IPS DF 4.7 (cell line): ENCODE measurements around the gene ATG5.
"Not testable (repeated sequence)": the region's sequence is repeated elsewhere in the genome, so short reads cannot be mapped to it uniquely, and the experiment has no call there.

Experiments
- DNase-seq: peaks from one replicate; pipeline ENCODE4 v3.0.0-alpha.2; 2013; ENCODE audit warnings: low spot score; ENCODE audit errors: extremely low read depth

The ATG5 gene

DNA sequence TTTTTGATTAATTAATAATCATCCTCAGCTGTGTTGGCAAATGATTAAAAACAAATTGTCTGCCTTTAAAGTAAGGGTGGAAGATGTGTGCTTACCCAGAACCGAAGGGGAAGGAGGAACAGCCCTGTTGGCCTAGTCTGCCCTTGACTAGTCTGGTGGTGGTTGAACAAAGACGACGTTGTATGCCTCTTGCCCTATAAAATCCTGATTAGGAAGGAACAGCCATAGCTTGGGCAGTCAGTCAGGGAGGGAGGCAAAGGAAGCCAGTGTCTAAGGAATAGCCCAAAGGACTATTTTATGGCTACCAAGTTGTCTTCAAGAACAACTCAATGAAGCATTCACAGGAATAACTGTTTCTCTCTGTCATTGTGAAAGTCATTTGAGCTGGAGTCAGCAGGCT, 168.7 kb downstream of the ATG5 start:
- no peak for DNase-seq

DNA sequence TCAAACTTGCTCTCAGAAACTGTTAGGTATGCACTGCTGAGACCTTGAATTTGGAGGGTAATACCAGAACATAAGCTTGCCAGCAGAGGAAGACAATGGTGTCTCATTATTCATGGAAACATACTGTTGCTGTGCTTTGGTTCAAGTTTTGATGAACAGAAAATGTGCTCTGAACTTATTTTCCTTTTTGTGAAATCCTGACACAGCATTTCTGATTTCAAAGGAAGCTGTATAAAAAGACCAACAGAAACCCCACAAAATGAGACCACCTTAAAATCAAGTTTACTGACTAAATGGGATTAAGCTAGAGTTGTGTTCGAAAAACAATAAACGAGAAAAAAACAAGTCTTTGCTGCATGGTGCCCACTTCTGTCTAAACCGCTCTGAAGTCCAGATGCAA, 169.1 kb downstream of the ATG5 start:
- no peak for DNase-seq

DNA sequence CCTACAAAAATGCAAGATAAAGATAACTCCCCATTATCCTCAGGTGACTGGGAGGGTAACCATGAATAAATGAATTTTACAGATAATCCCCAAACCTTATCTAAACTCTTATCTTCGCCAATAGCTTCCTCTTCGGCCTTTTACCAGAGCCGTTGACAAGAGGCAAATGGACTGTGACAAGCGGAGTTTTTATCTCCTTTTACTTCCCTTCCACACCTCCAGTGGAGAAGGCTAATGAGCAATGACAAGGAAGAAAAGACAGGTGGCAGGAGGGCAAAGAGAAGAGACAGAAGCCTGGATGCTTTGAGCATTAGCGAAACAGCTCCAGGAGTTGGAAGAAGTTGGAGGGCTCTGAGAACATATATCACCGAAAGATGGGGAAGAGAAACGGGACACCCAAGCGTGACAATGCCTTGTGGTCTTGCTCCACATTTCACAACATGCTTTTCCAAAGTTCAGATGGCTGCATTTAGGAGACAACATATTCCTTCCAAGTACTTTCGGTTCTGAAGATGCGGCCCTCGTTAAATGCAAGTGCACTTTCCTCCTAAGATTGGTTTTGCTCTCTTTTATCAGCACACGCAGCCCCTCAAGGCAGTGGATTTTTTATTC, 170.2 kb downstream of the ATG5 start:
- DNase-seq, result no peak

DNA sequence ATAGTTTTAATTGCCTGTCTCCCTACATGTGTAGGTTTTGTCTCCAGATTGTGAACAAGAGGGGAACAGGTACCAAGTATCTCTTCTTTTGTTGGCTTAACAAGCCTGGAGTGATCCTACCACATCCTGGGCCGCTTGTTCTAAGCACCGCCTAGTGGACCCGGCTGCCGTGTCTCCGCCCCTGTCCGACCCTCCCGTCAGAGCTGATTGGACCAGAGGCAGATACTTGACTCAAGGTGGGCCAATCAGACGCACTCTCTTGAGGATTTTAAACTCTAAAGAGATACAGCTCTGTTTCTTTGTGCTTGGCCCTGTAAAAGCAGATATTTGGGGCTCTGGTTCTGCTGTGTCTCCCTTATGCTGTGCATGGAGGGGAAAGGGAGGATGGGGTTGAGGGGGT, 171.2 kb downstream of the ATG5 start:
- no peak for DNase-seq

DNA sequence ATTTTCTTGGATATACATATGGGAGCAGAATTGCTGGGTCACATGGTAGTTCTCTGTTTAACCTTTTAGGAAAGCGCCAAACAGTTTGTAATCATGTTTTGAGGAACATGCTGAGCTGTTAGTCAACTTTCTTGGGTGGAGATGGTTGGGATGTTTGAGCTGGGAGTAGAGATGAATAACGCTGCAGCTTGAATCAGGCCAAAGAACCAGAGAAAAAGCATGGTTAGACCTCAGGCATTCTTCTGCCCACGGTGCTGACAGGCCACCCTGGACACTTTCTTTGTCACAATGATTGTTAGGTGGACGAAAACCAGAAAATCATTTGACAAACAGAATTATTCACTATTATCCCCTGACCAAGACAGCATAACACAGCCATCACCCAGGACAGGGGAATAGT, 172.6 kb downstream of the ATG5 start:
- no peak for DNase-seq

DNA sequence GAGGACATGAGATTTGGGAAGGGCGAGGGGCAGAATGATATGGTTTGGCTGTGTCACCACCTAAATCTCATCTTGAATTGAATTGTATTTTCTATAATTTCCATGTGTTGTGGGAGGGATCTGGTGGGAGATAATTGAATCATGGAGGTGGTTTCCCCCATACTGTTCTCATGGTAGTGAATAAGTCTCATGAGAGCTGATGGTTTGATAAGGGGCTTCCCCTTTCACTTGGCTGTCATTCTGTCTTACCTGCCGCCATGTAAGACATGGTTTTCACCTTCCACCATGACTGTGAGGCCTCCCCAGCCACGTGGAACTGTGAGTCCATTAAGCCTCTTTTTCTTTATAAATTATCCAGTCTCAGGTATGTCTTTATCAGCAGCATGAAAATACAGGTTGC, 173.1 kb downstream of the ATG5 start:
- DNase-seq, result not testable (repeated sequence)

DNA sequence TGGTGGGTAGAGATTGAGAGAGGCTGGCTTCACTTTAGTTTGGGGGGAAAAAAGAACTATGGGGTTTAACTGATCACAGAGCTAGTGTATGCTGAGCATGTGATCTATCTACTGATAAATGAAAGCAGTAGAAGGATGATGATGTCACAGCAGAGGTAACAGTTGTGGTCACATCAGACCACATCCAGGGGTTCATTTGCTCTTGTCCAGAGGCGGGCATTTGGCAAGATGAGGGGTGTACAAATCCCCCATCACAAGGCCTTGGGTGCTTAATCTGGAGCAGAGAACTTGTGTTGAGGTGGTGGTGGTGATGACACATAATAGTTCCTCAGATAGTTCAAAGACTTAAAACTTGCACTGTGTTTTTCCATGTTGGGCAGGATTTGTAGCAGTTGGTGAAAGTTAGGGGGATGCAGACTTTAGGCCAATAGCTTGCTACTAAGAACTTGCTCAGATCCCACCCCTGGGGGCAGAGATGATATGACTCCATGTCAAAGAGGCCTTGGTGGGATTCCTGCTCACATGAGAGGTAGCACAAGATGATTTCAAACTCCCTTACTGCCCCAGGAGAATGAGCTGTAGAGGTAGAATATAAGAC, 176.0 kb downstream of the ATG5 start:
- no peak for DNase-seq

DNA sequence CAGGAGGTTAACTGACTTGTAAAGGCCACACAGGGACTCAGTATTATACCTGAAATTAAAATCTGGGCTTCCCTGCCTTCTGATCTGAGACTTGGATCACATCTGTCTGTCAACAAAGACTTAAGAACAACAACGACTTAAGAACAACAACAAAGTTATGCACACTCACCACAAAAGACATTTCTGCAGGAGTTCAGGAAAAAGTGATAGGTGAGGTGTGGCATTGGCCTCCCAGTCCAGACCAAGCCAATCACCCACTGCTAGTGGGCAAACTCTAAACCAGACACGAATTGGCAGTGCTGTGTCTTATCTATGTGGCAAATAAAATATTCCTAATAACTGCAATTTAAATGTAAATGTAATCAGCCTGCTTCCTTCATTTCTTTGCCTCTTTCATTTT, 178.1 kb downstream of the ATG5 start:
- DNase-seq, result no peak

DNA sequence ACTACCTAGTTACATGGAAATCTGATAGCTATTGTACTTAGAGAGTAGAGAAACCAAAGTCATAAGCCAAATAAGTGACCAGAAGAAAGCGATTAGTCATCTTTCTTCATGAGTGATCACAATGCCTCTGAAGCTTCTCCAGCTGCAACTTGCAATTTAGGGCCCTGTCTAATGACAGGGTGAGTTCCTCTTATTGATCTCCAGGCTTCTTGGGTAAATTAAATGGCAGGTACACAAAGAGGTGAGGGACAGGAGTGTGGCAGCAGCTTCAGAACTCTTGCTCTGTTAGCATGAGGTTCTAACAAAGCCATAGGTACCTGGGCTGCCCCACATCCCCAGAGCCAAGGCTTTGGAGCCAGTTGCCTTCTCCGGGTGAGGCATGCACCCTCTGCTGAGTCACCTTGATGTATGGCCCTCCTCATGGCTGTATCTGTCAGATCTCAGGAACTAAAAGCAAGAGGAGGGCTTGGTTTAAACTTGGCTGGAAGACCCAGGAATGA, 178.7 kb downstream of the ATG5 start:
- DNase-seq, result no peak

DNA sequence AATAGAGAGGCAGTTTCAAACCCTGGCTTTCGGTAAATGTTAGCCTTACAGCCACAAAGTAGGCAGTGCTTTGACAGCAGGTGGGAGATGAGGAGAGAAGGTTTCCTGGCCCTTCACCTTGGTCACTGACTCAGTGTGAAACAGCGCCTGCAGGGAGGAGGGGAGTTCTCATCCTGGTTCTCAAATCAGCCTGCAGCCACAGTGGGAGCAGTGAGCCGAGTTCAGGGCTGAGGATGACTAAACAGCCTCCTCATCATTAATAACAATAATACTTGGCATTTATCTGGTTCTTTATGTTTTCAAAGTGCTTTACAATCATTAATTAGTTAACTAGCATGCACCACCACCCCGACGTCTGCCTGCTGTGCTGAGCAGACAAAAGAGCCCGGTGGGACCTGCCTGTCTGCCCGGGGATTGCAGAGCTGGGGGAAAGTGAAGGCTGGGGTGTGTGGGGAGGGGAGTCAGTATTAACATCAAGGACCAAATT, 179.8 kb downstream of the ATG5 start:
- no peak for DNase-seq

DNA sequence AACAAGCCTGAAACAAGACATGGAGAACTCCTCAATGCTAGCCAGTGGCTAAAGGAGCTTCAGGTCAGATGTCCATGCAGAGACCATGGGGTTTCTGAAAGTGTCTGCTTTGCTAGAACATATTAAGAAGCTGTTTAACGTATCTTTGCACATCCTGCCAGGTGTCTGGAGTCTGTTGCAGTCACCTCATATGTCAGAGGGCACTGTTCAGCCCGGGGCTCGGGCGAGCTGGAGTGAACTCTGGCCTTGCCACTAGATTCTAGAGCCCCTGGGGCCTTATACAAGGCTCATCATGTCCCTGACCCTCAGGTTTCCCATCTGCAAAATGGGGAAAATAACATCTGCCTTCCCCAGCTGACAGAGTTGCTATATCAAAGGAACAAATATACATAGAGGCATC, 180.4 kb downstream of the ATG5 start:
- no peak for DNase-seq

DNA sequence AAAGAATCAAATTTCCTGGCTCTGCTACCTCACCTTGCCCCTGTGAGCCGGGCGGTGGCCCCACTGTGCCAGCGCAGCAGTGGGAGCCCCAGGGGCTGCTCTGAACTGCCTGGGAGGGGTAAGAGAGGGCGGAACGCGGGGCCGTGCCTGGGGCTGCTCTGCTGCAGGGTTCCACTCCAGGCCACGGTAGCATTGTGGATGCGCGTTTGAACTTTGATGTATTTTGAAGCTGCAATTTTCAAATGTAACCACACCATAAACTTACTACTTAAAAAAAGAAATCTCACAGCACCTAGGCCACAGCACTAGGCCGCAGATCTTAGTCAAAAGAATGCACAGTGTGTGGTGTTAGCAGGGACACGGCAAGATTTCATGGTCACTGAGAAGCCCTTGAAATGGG, 181.9 kb downstream of the ATG5 start:
- DNase-seq, result no peak

DNA sequence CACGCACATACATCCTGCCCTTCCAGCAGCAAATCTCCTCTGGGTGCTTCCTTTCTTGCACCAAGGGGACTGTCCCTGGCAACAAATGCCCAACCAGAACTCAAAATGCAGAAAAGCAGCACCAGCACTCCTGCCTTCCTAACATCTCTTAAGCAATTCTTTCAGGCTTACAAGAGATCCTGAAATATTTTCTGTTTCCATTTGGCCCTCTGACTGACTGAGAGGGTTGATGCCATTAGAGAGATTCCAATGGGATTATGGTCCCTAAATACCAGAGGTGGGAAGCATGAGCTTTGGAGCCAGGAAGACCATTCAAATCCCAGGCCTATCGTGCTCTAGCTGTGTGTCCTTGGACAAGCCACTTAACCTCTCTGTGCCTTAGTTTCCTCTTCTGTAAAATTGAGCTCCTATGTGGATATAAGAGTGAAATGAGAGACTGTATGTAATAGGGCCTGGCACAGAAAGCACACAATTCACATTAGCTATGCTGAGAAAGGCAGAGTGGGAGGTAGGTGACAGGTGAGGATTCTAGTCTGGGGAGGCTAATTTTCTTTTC, 182.6 kb downstream of the ATG5 start:
- no peak for DNase-seq

DNA sequence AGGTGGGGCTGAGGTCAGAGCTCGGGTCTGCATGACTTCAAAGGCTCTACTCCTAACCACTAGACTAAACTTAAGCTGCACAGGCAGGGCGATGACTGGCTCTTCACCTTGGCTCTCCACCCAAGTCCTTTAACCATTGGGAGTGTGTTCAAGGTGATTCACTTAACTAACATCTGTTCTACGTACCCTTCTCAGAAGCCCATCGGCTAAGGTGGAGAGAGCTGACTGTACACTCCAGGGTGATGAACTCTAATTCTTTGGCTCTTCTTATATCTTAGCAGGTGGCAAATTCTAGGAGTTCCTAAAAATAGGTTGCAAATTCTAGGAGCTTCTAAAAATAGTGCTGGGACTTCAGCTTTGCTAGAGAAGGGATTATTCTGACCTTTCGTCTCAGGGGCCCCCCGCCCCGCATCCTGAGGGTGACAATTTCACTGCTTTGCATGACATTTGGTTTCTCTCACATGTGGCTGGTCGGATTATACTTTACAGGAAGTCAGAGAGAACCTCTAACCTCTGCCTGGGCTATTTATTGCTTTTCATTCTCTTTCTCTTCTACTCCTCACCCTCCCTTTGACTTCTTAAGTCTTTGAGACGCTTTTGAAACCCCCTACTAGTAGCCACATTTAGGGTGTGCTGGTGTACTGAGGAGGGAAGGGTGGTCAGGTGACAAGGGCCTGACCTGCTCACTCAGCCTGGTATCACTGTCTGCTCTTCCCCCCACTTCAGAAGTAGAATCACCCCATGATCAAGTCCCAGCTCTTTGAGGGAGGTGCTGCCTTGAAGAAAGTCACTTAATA, 183.9 kb downstream of the ATG5 start:
- no peak for DNase-seq

DNA sequence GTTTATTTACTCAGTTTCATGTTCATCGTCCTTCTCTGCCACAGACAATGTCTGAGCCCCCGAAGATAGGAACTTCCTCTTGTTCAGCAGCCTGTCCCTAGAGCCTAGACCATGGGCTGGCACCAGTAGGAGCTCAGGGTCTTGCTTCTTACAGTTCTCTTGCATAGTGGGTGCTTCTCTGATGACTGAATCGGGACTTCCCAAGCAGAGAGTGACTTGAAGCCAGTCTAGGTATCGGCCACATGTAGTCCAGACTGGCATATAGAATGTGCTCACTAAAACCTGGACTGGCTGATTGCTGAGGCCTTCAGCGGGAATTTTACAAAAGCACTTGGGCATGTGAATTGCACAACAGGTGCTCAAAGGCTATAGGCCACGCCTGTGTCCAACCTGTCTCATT, 187.4 kb downstream of the ATG5 start:
- no peak for DNase-seq

DNA sequence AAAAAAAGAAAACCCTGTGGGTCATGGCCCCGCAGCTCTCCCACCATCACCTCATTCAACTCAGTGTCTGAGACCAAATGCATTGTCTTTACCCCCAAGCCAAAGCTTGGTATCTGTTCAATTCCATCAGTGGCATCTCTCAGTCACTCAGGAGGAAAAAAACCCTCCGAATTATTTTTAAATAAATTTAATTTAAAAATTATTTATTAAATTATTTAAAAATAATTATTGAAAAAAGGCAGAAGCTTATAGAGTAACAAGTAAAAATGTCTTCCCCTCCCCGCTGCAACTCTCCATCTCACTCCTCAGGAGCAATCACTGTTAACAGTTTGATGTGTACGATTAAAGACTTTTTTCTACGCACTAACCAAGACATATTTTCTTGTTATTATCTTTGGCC, 188.7 kb downstream of the ATG5 start:
- DNase-seq, result no peak

DNA sequence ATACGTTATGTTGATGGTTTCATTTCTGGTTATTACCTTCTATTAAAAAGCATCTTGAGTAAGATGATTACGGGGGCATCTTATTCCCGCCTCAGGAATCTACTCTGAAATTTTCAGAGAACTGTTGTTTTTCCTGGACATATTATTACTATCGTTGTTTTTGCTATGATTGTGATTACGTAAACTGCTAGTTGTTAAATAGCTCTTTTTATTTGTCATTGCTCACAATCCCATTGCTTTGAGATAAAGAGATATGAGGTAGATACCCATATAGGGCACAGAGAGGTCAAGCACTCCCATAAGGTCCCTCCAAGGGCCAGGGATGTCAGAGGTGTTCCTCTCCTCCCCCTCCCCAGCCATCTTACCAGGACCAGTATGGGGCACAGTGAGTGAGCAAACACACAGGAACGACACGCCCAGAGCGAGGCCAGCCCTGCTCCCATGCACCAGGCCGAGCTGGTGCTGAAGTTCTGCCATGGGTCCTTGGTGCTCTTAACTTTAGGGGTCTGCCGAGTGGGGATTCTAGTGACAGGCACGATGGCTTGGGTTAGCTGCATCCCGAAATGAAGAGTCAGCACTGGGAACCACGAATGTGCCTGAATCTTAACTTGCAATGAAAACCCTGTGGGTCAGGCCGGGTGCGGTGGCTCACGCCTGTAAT, 189.5 kb downstream of the ATG5 start:
- DNase-seq, result no peak

DNA sequence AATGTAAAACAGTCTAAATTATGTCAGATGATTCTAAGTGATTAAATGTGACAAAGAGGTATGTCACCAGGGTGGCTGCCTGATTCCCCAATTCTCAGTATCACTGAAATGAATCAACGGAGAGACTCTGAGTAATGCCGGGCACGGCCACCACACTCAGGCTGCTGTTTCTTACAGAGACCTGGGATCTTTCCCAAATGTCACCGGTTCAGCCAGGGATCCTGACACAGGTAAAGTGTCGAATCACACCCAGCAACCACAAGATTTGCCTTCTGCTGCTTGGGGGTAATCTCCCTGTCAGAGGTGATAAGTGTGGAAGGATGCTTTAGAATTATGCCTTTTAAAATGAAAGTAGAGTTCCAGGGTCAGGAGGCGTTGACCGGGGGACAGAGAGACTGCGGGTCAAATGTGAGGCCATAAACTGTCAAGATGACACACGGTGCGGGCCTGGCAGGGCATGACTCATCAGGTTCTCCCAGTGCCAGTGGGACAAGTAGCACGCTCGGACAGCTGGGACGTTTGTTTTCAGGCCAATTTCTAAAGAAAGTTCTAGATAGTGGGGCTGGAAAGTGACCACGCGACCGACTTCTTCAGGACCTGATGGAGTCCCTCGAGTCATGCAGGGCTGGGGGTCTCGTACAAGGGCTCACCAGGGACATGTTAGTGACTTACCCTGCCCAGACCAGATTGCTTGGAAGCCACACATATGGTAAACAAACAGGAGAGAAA, 190.5 kb downstream of the ATG5 start:
- no peak for DNase-seq
